ENCODE data around the gene ARHGEF39.

Gene ARHGEF39

DNA sequence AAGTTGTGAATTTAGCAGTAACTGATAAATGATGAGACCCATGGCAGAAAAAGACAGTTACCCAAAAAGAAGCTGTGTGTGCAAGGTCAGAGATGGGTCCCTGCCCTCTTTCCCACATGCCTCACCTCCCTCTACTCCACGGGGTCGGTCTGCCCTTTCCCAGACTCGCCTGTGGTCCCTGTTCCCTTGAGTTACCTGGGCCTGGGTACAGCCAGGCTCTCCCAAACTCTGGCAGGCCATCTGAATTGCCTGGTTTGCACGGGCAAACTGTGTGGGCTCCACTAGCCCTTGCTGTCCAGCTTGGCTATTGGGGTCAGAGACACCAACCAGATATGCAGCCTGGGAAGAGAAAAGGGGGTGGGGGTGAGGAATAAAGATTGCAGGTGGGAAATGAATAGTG, 43.2 kb upstream of the ARHGEF39 start:
- TF ChIP-seq, protein P1, sequence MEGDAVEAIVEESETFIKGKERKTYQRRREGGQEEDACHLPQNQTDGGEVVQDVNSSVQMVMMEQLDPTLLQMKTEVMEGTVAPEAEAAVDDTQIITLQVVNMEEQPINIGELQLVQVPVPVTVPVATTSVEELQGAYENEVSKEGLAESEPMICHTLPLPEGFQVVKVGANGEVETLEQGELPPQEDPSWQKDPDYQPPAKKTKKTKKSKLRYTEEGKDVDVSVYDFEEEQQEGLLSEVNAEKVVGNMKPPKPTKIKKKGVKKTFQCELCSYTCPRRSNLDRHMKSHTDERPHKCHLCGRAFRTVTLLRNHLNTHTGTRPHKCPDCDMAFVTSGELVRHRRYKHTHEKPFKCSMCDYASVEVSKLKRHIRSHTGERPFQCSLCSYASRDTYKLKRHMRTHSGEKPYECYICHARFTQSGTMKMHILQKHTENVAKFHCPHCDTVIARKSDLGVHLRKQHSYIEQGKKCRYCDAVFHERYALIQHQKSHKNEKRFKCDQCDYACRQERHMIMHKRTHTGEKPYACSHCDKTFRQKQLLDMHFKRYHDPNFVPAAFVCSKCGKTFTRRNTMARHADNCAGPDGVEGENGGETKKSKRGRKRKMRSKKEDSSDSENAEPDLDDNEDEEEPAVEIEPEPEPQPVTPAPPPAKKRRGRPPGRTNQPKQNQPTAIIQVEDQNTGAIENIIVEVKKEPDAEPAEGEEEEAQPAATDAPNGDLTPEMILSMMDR (IDR thresholded peaks at IDR 0.05; ENCODE audit: low read depth, low read length): no peak
- DNase-seq (ENCODE audit: extremely low read depth, low read depth): no peak

DNA sequence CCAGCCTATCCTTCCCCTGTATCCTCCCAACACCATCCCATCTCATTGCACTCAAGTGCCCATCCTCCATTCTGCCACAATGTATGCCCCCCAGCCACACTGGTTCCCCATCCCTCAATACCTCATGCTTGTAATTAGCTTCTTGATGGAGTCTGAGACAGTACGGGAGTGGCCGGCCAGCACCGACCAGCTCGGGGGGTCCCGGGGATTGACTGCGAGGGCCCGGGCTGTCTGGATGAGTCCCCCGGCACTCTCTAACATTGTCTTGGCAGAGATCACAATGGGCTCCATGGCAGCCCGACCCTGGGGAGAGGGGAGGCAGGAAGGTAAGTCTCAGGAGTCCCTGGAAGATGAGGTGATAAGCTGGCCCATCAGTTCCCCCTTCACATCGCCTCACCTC, 42.0 kb upstream of the ARHGEF39 start:
- TF ChIP-seq, protein P1 (IDR thresholded peaks at IDR 0.05; ENCODE audit: low read depth, low read length): no peak
- DNase-seq (ENCODE audit: extremely low read depth, low read depth): no peak

DNA sequence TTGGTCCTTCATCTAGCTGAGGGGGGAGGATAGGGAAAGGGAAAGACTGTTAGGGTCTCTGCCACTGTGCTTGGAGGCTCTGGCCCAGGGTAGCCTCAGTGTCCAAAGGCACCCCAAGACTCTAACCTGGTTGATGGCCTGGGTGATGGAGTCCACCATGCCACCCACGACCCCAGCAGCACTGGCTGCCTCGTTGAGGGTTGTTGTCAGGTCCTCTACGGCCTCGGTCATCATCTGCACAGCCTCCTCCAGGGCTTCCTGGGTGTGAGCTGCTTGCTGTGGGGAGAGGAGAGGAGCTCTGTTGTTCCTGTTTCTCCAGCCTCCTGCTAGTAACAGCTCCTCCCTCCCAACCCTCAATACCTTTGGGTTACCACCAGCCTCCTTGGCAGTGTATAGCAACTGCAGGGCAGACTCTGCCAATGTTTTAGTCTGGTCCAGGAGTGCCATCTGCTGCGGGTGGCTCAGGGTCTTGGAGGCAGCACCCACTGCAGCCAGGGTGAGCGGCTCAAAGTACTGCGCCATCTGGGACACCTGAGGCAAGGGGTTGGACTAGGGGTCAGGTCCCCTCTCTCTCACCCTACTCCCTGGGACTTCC, 40.9 kb upstream of the ARHGEF39 start:
- TF ChIP-seq, protein P1 (IDR thresholded peaks at IDR 0.05; ENCODE audit: low read depth, low read length): no peak
- no peak for DNase-seq (ENCODE audit: extremely low read depth, low read depth)

DNA sequence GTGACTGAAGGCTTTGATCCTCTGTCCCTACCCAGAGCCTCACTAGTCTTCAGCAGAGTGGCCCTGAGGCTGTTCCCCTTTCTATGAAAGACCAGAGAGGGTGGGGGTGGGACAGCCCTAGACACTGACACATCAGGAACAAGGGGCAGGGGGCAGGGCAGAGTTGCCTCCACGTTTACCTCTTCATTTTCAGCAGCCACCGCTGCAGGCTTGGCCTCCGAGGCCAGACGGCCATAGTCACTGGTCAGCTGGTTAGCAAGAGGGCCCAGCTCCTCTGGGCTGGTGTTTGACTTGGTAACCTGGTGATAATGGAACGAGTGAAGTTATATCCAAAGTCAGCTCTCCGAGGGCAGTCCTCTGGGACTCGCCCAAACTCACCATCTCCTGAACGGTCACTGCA, 40.4 kb upstream of the ARHGEF39 start:
- TF ChIP-seq, protein P1 (IDR thresholded peaks at IDR 0.05; ENCODE audit: low read depth, low read length): no peak

DNA sequence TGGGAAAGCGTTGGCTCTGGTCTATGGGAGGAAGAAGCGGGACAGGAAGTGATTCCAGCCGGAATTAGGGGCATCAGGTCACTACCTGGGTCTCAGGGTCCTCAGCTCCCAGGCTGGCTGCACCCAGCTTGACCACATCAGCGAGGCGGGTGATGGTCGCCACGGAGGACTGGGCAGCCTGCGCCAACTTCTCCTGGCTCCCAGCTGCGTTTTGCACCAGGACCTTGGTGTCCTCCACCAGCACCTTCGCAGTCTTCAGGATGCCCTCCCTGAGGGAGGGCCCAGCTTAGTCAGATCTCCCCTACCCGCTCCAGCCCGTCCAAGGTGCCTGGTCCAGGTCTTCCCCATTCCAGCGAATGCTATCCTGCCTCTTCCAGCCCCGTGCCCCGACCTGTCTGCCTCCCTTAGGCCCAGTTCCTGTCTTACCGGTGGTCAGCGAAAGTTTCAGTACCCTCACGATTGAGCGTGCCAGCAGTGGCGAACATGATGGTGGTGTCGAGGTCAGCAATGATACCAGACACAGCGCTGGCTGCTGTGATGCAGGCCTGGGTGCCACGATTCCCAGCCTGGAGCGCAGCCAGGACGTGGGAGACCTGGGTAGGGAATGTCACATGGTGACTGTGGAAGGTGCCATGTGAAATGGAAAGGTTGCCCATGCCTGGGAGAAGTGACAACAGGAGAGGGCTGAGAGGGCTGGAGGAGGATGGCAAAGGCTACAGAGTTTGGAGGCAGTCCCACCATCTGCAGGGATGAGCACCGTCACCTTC, 39.1 kb upstream of the ARHGEF39 start:
- TF ChIP-seq, protein P1 (IDR thresholded peaks at IDR 0.05; ENCODE audit: low read depth, low read length): no peak
- no peak for DNase-seq (ENCODE audit: extremely low read depth, low read depth)

More for the DNA sequence above, 40.4 kb upstream of the ARHGEF39 start:
- no peak for DNase-seq (ENCODE audit: extremely low read depth, low read depth)

DNA sequence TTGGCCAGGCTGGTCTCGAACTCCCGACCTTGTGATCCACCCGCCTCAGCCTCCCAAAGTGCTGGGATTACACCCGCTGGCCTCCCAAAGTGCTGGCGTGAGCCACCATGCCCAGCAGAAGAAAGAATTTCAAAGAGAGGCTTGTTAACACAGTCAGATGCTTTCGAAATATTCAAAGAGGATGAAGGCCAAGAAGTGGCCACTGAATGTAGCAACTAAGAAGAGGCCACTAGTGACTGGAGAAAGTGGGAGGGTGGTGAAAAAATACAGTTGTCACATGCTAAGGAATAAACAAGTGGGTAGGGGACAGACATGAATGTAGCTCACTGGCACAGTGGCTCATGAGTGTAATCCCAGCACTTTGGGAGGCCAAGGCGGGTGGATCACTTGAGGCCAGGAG, 37.7 kb upstream of the ARHGEF39 start:
- TF ChIP-seq, protein P1 (IDR thresholded peaks at IDR 0.05; ENCODE audit: low read depth, low read length): no peak
- DNase-seq (ENCODE audit: extremely low read depth, low read depth): no peak

DNA sequence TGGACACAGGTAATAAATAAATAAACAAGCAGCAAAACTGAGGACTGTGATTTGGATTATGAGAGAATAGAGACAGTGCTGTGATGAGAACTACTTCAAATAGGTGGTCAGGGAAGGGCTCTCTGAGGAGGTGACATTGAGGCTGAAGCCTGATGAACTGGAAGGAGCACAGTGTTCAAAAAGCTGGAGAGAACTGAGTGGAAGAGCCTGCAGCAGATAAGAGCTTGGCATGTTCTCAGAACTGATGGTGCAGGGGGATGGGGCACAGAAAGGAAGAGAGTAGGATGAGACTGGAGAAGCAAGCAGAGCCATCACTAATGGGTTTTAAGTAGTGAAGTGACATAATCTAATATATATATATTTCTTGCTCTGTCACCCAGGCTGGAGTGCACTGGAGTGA, 35.9 kb upstream of the ARHGEF39 start:
- no peak for DNase-seq (ENCODE audit: extremely low read depth, low read depth)
- TF ChIP-seq, protein P1 (IDR thresholded peaks at IDR 0.05; ENCODE audit: low read depth, low read length): no peak
